HuH-7.5 (cell line): Measurements from ENCODE around the gene MPHOSPH9.
"Not testable (repeated sequence)": the region's sequence is repeated elsewhere in the genome, so short reads cannot be mapped to it uniquely, and the experiment has no call there.

Source experiments
- DNase-seq: peaks from one replicate; pipeline ENCODE4 v3.0.0; 2011; ENCODE audit warnings: low spot score

Gene MPHOSPH9

GRCh38 chr12:123225443-123225842 lies 7.5 kb downstream of the MPHOSPH9 start:
- DNase-seq = no peak

DNA sequence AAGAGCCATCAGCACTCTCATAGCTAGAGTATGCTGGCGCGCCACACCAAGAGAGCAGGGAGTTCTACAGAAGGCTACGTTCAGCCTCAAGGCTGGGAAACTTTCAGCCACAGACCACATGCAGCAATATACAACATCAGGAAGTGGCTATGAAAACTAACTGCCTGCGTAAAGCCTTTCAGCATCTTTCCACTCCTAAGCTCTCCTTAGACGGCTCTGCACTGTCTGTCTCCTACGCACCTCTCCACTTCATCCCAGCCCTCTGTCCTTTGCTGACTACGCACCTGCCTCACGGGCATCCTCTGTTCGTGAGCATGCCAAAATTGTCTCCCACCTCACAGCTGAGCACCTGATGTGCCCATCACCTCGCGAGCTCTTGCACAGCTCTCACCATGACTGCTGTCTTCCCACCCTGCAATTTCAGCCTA lies 9.7 kb downstream of the MPHOSPH9 start:
- DNase-seq = no peak

DNA sequence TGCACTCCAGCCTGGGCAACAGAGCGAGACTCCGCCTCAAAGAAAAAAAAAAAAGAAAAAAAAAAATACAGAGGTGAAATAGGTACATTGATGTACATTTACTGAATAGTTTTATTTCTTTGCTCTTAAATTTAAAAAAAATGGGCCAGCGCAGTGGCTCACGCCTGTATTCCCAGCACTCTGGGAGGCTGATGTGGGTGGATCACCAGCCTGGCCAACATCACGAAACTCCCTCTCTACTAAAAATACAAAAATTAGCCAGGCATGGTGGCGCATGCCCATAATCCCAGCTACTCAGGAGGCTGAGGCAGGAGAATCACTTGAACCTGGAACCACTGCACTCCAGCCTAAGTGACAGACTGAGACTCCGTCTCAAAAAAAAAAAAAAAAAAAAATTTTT lies 25.1 kb downstream of the MPHOSPH9 start:
- DNase-seq = not testable (repeated sequence)

DNA sequence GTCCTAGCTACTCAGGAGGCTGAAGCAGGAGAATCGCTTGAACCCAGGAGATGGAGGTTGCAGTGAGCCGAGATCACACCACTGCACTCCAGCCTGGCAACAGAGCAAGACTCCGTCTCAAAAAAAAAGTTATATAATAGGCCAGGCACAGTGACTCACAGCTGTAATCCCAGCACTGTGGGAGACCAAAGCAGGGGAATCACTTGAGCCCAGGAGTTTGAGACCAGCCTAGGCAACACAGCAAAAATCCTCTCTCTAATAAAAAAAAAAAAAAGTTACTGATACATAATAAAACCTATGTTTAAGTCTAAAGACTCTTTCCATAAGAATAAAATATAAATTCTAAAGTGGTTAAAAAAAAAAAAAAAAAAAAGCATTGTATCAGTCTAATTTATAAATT lies 26.1 kb downstream of the MPHOSPH9 start:
- not testable (repeated sequence) for DNase-seq

DNA sequence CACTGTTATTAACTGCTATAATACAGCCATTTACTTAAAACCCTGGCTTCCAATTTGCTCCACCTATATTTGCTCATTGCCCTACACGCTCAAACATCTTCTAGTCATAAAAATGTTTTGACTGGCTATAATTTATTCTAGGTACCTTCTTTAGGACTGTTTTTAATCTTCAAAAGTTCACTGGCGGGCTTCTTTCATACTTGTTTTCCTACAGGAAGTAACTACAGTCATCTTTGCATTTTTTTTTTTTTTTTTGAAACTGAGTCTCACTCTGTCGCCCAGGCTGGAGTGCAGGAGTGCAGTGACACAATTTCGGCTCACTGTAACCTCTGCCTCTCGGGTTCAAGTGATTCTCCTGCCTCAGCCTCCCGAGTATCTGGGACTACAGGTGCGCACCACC lies 32.5 kb downstream of the MPHOSPH9 start:
- no peak for DNase-seq

DNA sequence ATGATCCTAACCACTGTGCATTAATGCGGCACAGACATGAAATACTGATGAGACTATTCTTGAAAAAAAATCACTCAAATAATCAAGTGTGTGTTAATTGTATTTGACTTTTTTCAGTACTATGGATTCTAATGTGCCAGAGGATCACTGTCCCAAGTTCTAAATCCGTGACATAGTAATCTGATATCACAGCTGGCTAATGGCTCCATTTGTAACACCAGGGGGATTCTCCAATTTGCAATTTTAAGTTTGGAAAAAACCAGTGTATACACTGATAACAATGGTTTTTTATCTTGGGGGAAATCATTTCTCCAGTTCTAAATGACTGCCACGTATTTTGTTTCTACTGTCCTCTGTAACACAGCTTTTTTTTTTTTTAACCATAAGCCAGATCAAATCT lies 33.0 kb downstream of the MPHOSPH9 start:
- DNase-seq = no peak

DNA sequence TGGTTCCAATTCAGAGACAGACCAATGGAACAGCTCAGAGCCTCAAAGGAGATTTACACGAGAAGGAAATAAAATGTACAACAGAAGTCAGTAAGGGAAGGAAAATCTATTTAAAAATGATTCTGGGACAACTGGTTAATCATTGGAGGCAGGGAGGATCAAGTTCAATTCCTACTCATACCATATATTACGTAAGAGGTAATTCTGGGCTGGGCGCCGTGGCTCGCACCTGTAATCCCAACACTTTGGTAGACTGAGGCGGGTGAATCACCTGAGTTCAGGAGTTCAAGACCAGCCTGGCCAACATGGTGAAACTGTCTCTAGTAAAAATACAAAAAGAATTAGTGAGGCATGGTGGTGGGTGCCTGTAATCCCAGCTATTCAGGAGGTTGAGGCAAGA lies 45.3 kb downstream of the MPHOSPH9 start:
- no peak for DNase-seq

DNA sequence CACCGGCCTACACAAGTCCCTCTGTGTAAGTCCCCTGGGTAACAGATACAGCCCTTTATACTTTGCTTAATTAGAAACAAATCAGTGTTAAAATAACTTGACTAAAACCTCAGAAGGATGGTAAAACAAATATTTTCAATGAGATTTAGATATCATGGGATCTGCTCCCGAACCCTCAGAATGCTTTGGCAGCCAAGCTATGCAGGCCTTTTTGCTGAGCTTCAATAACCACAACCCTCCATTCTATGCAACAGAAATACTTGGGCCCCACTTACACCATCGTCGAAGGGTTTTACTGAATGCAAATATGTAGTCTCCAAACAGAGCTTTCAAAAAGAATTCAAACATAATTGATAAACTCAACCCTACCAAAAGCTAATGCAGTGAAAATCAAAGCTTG lies 52.8 kb downstream of the MPHOSPH9 start:
- no peak for DNase-seq

GRCh38 chr12:123171967-123172366 lies 61.0 kb downstream of the MPHOSPH9 start:
- DNase-seq = no peak

DNA sequence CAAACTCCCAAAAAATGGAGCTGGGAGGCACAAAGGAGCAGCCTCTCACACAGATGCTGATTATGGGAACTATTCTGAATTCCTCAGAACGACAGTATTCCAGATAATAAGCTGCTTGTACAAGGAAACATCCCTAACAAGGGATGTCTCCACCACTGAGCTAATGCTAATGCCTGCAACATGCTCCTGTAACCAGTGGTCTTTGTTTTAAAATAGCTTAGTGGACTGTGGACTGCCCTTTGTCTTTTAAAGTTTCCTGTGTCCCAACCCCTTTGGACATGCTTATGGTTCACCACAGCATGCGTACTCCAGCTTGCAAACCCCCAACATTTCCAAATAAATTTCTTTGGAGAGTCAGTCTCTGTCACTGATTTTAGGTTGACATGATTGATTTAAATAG lies 65.6 kb downstream of the MPHOSPH9 start:
- no peak for DNase-seq

GRCh38 chr12:123165537-123165936 lies 67.4 kb downstream of the MPHOSPH9 start:
- DNase-seq = no peak

DNA sequence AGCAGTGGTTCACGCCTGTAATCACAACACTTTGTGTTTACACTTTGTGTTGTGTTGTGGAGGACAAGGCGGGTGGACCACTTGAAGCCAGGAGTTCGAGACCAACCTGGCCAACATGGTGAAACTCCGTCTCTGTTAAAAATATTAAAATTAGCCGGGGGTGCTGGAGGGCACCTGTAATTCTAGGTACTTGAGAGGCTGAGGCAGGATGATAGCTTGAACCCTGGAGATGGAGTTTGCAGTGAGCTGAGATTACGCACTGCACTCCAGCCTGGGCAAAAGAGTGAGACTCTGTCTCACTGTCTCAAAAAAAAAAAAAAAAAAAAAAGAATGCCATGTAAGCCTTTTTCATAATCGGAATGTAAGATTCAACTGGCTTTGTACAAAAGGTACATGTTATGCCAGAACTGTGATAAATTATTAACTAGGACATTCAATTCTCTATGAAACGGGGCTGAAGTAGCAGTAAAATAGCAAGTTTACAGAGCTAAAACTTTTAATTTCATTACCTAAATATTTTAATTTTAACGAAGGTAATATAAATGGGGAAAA lies 68.2 kb downstream of the MPHOSPH9 start:
- no peak for DNase-seq

GRCh38 chr12:123164222-123164621 lies 68.7 kb downstream of the MPHOSPH9 start:
- DNase-seq = no peak

DNA sequence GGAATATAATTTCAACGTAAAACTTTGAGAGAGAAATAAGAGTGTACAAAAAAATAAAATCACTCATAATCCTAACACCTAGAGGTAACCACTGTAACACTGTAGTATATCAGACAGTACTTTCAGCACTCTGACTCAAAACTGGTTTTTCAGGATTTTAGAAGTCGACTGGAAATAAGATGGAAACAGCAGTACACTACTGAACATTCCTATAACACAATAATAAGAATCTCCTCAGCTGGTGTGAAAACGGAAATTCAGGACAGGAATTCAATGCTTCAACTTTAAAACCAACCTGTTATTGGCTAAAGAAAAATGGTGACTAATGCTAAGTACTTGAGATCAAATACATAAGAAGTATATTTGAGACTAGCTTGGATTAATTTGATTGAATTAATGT lies 69.7 kb downstream of the MPHOSPH9 start:
- DNase-seq = no peak

DNA sequence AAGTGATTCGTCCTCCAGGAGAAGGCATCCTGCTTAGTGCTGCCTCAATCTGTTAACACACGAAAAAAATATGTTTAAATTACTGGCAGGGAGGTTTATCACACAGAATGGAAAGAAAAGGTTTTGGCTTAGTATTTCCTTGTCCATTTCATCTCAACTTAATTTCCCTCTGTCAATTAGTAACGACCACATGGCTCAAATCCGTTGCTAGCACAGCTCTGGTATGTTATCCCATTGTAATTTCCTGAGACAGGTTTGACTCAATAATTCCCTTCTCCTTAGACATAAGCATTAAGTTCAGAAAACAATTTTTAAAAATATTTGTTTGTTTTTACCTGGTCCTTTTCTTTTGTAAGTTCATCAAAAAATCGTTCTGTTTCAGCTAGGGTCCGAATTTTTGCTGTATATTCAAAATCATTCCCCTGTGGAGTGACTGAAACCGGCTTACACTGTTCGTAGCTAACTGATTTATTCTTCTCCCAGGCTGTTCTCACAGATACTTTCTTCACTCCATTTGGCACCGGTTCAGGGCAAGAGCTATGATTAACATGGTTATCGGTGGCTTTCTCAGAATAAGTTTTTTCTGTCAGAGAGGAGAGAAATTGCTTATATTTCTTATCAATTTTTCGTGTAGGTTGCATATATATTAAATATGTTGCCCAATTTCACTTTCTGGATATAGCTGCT lies 72.0 kb downstream of the MPHOSPH9 start:
- DNase-seq = no peak

DNA sequence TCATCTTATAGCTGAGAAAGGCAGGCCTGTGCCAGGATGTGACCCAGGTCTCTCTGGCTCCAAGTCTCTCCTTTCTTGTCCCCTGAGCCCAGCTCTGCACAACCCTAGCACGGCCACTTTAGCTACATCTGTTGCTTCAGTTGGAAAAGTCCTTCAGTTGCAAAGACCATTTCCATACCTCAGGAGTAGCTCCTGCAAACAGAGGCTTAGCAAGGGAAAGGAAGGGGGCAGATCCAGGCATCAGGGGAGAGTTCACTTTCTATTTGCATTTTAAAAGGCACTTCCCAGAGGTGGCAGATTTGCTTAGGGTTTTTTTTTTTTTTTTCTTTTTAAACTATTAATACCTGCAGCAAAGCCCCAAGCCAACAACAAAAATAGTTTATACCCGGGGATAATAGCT lies 79.0 kb downstream of the MPHOSPH9 start:
- DNase-seq = no peak

- DNase-seq = no peak
Measured at GRCh38 chr12:123152833-123153232, 80.1 kb downstream of the MPHOSPH9 start.

GRCh38 chr12:123151457-123152454 lies 81.2 kb downstream of the MPHOSPH9 start:
- no peak for DNase-seq

DNA sequence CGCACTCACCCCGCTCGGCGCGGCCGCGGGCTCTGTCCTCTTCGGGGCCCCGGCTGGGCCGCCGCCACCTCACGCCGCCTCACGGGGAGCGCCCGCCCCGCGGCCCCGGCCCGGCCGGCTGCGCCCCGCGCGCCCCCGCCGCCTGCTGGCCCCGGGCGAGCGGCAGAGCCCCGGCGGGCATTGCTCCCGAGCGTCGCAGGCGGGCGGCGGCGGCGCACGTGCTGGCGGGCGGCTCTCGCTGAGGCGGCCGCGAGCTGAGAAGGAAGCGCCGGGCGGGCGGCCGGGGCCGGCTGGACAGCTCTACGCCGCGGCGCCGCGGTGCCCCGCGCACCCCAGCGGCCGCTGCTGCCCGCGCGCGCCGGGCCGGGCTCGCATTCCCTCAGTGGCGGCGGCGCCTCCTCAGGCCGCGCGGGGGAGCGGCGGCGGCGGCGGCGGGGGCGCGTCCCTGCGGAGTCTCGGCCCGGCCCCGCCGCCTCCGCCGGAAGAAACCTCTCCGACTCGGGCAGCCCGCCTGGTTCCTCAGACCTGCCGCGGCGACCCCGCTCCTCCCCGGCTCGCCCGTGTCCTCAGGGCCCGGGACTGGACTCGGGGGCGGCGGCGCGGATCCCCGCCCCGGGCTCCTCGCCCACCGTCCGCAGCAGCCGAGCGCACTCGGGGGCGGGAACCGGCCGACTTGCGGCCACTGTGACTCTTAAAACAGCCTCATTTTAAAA lies 82.0 kb downstream of the MPHOSPH9 start, which contains the start of gene PITPNM2:
TSS of gene PITPNM2 (minus strand) at position 347 of the 713 bp plus-strand sequence. CDS start 116,500 bp downstream, outside the sequence.
- DNase-seq = peak; percentile 60

DNA sequence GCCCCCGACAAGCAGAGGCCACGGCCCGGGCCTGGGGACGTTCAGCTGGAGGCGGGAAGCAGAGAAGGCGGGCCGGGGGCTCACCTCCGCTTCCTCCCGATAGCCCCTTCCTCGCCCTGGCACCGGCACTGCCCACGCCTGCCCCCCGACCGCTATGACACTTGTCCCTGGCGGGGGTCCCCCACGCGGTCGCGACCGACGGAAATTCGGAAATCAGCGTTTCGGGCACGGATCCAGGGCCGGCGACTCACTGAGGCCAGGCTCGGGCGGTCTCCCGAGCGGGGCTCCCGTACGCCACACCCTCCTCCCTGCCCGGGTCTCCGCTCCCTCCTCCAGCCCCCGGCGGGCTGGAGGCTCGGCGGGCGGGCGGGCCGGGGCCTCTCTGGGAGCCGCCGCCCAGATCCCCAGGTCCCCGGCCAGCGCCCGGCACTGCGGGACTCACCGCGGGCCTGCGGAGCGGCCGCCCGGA lies 82.6 kb downstream of the MPHOSPH9 start:
- peak; percentile 52 for DNase-seq

DNA sequence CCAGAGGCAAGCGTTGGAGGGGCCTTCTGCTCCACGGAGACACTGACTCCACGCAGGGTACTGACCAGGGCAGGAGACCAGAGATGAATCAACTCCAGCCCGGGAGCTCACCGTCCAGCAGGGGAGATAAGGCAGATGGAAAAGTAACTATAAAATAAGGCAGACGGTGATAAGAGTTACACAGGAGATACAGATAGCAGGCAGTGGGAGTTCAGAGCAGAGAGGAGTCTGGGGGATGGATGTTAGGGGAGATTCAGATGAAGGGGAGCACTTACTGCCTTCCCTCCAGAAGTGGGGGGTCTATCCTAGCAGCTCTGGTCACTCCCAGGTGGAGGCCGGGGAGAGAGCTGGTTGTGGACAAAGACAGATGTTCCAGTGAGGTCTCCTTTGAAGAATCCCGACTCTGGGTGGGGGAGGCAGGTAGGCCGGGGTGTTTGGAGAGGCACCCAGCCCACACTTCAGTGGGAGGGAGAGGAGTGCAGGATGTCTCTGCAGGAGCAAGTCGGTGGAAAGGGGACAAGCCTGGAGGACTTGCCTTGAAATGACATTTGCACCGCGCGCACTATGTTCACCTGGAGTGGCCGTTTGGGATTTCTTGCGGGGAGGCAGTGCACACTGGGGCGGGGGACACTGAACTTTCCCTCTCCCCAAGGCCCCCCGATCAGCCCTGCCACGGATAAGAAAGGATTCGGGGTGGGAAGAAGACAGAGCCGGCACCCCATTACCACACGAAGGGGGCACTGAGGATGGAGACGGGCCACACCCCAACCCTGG lies 83.3 kb downstream of the MPHOSPH9 start:
- DNase-seq = no peak
